Upper lobe of left lung (tissue), 4 donors: Measurements from ENCODE around the gene CD200R1.

Experiments used
- CTCF ChIP-seq, 6 experiments: fragments of 450-650 bp in 4 of 6; fragments of 200-600 bp in 2 of 6; sonication (generic) in 2 of 6; IDR thresholded peaks; one replicate each; pipeline ENCODE4 v1.5.1; 2016 to 2019; ENCODE audit warnings: antibody characterized with exemption in 6 of 6
- POLR2A ChIP-seq, 4 donors: fragments of 450-650 bp; IDR thresholded peaks; one replicate each; pipeline ENCODE4 v1.5.1; 2016 to 2017; ENCODE audit warnings: antibody characterized with exemption in 4 of 4, mild to moderate bottlenecking in 2 of 4

- TF ChIP-seq CTCF (IDR thresholded peaks at IDR 0.05), result no peak
- no peak for TF ChIP-seq POLR2A (IDR thresholded peaks at IDR 0.05)
Measured at GRCh38 chr3:112871735-112872134, 103.2 kb downstream of the CD200R1 start.
